IMR-90 (cell line): ENCODE data around the gene PDCL2. TPM values are rescaled to one million over a fixed set of nuclear protein-coding genes. Genes with fewer than 3 reads are reported as not detected.
"Not testable (repeated sequence)": the region's sequence is repeated elsewhere in the genome, so short reads cannot be mapped to it uniquely, and the experiment has no call there.

ENCODE experiments used
- ATAC-seq: fragments of 200-7000 bp; cut with Tn5 transposase; 2 replicates; pipeline ENCODE4 v1.9.1; 2020; ENCODE audit warnings: low read depth, mild to moderate bottlenecking, moderate library complexity
- BruUV-seq: library from RNA; stranded (reverse); fragments of 400-500 nt; replicated peaks from 2 replicates; lab custom pipeline; 2021; lab: Mats Ljungman, UMichigan
- CTCF ChIA-PET: fragments of 300-600 bp; formaldehyde crosslinking; extraction: SDS; loops from one replicate; lab custom pipeline; 2021; ENCODE audit warnings: antibody characterized with exemption; lab: Yijun Ruan, JAX
- POLR2A ChIA-PET: fragments of 300-600 bp; sonication (Branson Sonifier 250); formaldehyde crosslinking; loops from one replicate; lab custom pipeline; 2022; ENCODE audit warnings: antibody characterized with exemption; ENCODE audit not compliant: unreplicated experiment; lab: Charles Lee
- DNase-seq: peaks from one replicate; pipeline ENCODE4 v3.0.0; 2013
- H2AFZ ChIP-seq: replicated peaks from 2 replicates; pipeline ENCODE3; 2013; ENCODE audit warnings: low read length, mild to moderate bottlenecking; ENCODE audit not compliant: poor library complexity
- H2AK5ac ChIP-seq: 2 replicates; pipeline ENCODE4 v1.6.1; 2013; ENCODE audit warnings: low read depth, low read length, inconsistent platforms
- H2AK9ac ChIP-seq: replicated peaks from 2 replicates; pipeline ENCODE3; 2013; ENCODE audit warnings: mild to moderate bottlenecking, low read depth, low read length, moderate library complexity; ENCODE audit not compliant: poor library complexity
- H2BK120ac ChIP-seq: 2 replicates; pipeline ENCODE4 v1.6.1; 2013; ENCODE audit warnings: low read depth, low read length, inconsistent platforms
- H2BK15ac ChIP-seq: 3 replicates; pipeline ENCODE4 v1.6.1; 2013; ENCODE audit warnings: low read depth, low read length, inconsistent platforms
- H2BK20ac ChIP-seq: 2 replicates; pipeline ENCODE4 v1.6.1; 2013; ENCODE audit warnings: low read depth, mild to moderate bottlenecking, inconsistent platforms, low read length, moderate library complexity
- H2BK5ac ChIP-seq: 2 replicates; pipeline ENCODE4 v1.6.1; 2013; ENCODE audit warnings: mild to moderate bottlenecking, low read depth, low read length, inconsistent platforms; ENCODE audit not compliant: poor library complexity, severe bottlenecking
- H3K14ac ChIP-seq: replicated peaks from 2 replicates; pipeline ENCODE4 v1.6.1; 2013; ENCODE audit warnings: low read depth, low read length, inconsistent platforms
- H3K18ac ChIP-seq: 2 replicates; pipeline ENCODE4 v1.6.1; 2013; ENCODE audit warnings: low read depth, low read length, control low read depth
- H3K23ac ChIP-seq: 2 replicates; pipeline ENCODE4 v1.6.1; 2013; ENCODE audit warnings: low read depth, low read length, inconsistent platforms
- H3K27ac ChIP-seq: 2 replicates; pipeline ENCODE4 v1.5.1; 2013; ENCODE audit warnings: mild to moderate bottlenecking, control low read depth, low read length; ENCODE audit not compliant: insufficient read depth
- H3K27me3 ChIP-seq: 2 replicates; pipeline ENCODE4 v1.6.1; 2013; ENCODE audit warnings: low read length; ENCODE audit not compliant: control insufficient read depth, insufficient read depth
- H3K36me3 ChIP-seq: 2 replicates; pipeline ENCODE4 v1.6.1; 2013; ENCODE audit warnings: low read length, mixed read lengths; ENCODE audit not compliant: control insufficient read depth, insufficient read depth
- H3K4ac ChIP-seq: 2 replicates; pipeline ENCODE4 v1.6.1; 2013; ENCODE audit warnings: low read depth, low read length, inconsistent platforms
- H3K4me1 ChIP-seq: 2 replicates; pipeline ENCODE4 v1.6.1; 2013; ENCODE audit warnings: low read length, mixed read lengths; ENCODE audit not compliant: control insufficient read depth, insufficient read depth
- H3K4me2 ChIP-seq: 2 replicates; pipeline ENCODE4 v1.6.1; 2013; ENCODE audit warnings: low read depth, mild to moderate bottlenecking, control low read depth, low read length, moderate library complexity
- H3K4me3 ChIP-seq: 2 replicates; pipeline ENCODE4 v1.5.1; 2013; ENCODE audit warnings: low read depth, mild to moderate bottlenecking, control low read depth, low read length, moderate library complexity; ENCODE audit not compliant: insufficient read depth
- H3K56ac ChIP-seq: 2 replicates; pipeline ENCODE4 v1.6.1; 2013; ENCODE audit warnings: low read length, inconsistent platforms; ENCODE audit not compliant: insufficient read depth; ENCODE audit errors: extremely low read depth
- H3K79me1 ChIP-seq, 2 experiments: 2 replicates each; pipeline ENCODE4 v1.6.1; 2013; ENCODE audit warnings: low read length in 2 of 2, inconsistent platforms in 1 of 2, low read depth in 1 of 2
- H3K9ac ChIP-seq: 2 replicates; pipeline ENCODE4 v1.6.1; 2013; ENCODE audit warnings: low read depth, low read length, control low read depth
- H3K9me1 ChIP-seq: 2 replicates; pipeline ENCODE4 v1.6.1; 2013; ENCODE audit warnings: low read length, inconsistent platforms; ENCODE audit not compliant: insufficient read depth
- H3K9me3 ChIP-seq: 2 replicates; pipeline ENCODE4 v1.6.1; 2013; ENCODE audit warnings: low read length; ENCODE audit not compliant: control insufficient read depth, insufficient read depth
- H4K20me1 ChIP-seq: 2 replicates; pipeline ENCODE4 v1.6.1; 2013; ENCODE audit warnings: low read length, inconsistent platforms; ENCODE audit not compliant: insufficient read depth
- H4K5ac ChIP-seq: 2 replicates; pipeline ENCODE4 v1.6.1; 2013; ENCODE audit warnings: mild to moderate bottlenecking, low read depth, low read length, control low read depth
- H4K8ac ChIP-seq, 2 experiments: 2 replicates each; pipeline ENCODE4 v1.6.1; 2013; ENCODE audit warnings: low read depth in 2 of 2, low read length in 2 of 2, control low read depth in 1 of 2, inconsistent platforms in 1 of 2
- H4K91ac ChIP-seq: 2 replicates; pipeline ENCODE4 v1.6.1; 2013; ENCODE audit warnings: low read depth, low read length, inconsistent platforms; ENCODE audit not compliant: insufficient read depth
- WGBS, 2 experiments: methylation state at CpG; one replicate each; pipeline versions ENCODE4 v1.1.5 to v1.1.7; 2013; ENCODE audit warnings: missing lambda C conversion rate in 2 of 2; ENCODE audit not compliant: insufficient read length in 1 of 2; ENCODE audit errors: extremely low coverage in 2 of 2; 5-methylcytosine and 5-hydroxymethylcytosine counted together
- dilution Hi-C: fragments of 300-500 bp; cut with HindIII; formaldehyde crosslinking; loops from one replicate; pipeline ENCODE4 v1.14.3; 2018; ENCODE audit warnings: low sequenced_read_pairs; ENCODE audit not compliant: unreplicated experiment
- in situ Hi-C: fragments of 300-500 bp; cut with MboI; formaldehyde crosslinking; loops from 3 replicates; pipeline ENCODE4 v1.14.3; 2019; ENCODE audit warnings: low sequenced_read_pairs, inconsistent platforms, mixed read lengths
- intact Hi-C: fragments of 100-400 bp; cut with micrococcal nuclease; formaldehyde crosslinking; loops from 2 replicates; pipeline ENCODE4 v1.10.0; 2022
- polyA plus RNA-seq, 3 experiments: library from polyadenylated mRNA; depleted of rRNA; stranded (reverse); fragments of >200 nt; gene quantifications; 2 replicates each; pipeline ENCODE4 v1.2.3, GENCODE V29; 2012; ENCODE audit warnings: low replicate concordance in 1 of 3
- total RNA-seq: library from RNA; depleted of rRNA; stranded (reverse); fragments of >200 nt; gene quantifications from 2 replicates; pipeline ENCODE4 v1.2.3, GENCODE V29; 2012

PDCL2 gene
- total and polyA plus RNA-seq, 2 of the 4 experiments (the other 2 are of a cell fraction), result not detected

GRCh38 chr4:55582773-55583172 lies 9.3 kb downstream of the PDCL2 start:
- DNase-seq, H3K79me1 ChIP-seq, H3K9me1 ChIP-seq, H2AFZ ChIP-seq, H3K27me3 ChIP-seq, H3K36me3 ChIP-seq, H2BK15ac ChIP-seq, in situ Hi-C loops, H3K18ac ChIP-seq, BruUV-seq, H3K9ac ChIP-seq, H2BK5ac ChIP-seq, ATAC-seq, POLR2A ChIA-PET, H2BK120ac ChIP-seq, H4K20me1 ChIP-seq, dilution Hi-C loops, H3K4me2 ChIP-seq, H3K14ac ChIP-seq, H3K27ac ChIP-seq, H3K9me3 ChIP-seq, H3K4me3 ChIP-seq, intact Hi-C loops, H4K8ac ChIP-seq, H3K4ac ChIP-seq, H2AK9ac ChIP-seq, H2AK5ac ChIP-seq, H3K23ac ChIP-seq, H3K56ac ChIP-seq, H2BK20ac ChIP-seq, H4K91ac ChIP-seq, H3K4me1 ChIP-seq, H4K5ac ChIP-seq: not testable (repeated sequence)
- CTCF ChIA-PET, result interaction anchor here (0.5 kb wide), 1 partner anchor 12 kb away, joined by 4 read pairs; no protein-coding TSS in a partner anchor
- no CpG with 5 or more reads among the region's 2 CpGs for WGBS, 2 experiments
